Stimulated activated CD8-positive, alpha-beta memory T cell treated with anti-CD3 and anti-CD28 coated beads, Interleukin-15, amount 100 ng/mL, for 1 hour (primary cell): ENCODE measurements around the gene VAT1L.
"Not testable (repeated sequence)": the region's sequence is repeated elsewhere in the genome, so short reads cannot be mapped to it uniquely, and the experiment has no call there.

Experiments used
- DNase-seq: peaks from one replicate; pipeline ENCODE4 v3.0.0-alpha.2; 2020; ENCODE audit warnings: low read depth

Gene VAT1L

GRCh38 chr16:77913738-77914253, 125.4 kb downstream of the VAT1L start:
- DNase-seq: no peak

DNA sequence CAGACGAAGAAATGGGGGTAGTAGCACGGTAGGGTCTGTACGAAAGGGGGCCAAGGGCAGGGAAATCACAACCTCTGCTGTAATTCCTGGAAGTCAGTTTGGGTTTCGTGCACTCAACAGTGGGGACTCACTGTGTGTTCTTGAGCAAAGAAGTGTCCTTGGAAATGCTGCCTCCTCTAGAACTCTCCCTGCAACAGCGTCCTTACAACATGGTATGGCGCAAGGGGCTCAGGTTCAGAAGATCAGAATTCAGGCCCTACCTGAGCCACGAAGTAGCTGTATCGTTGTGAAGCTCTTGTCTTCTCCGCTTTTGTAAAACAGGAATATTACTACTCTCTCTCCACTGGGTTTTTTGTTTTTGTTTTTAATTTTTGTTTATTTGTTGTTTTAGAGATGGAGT, 127.7 kb downstream of the VAT1L start:
- no peak for DNase-seq

- DNase-seq: no peak
Measured at GRCh38 chr16:77917971-77918370, 129.6 kb downstream of the VAT1L start.

- DNase-seq: no peak
Measured at GRCh38 chr16:77918809-77919707, 130.7 kb downstream of the VAT1L start.

- no peak for DNase-seq
Measured at GRCh38 chr16:77919761-77920415, 131.5 kb downstream of the VAT1L start.

GRCh38 chr16:77920984-77921383, 132.6 kb downstream of the VAT1L start:
- no peak for DNase-seq

GRCh38 chr16:77922228-77922754, 133.9 kb downstream of the VAT1L start:
- DNase-seq: no peak

- DNase-seq: no peak
Measured at GRCh38 chr16:77925531-77925930, 137.2 kb downstream of the VAT1L start.

DNA sequence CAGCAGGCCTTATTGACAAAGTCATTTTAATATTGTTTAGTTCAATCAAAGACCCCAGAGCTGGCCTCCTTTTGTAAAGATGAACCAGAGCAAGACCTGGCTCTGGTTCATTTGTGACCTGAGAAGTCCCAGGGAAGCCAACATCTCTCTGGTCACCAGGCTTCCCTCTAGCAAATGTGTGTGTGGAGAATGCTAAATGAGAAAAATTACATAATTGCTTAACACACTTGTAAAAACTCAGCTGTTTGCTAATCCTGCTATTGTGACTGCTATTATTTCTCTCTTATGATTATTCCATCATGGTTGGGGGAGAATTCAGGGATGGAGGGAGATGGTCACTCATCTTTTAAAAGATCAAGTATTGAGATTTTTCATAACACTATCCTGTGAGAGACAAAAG, 139.7 kb downstream of the VAT1L start:
- no peak for DNase-seq

- DNase-seq: no peak
Measured at GRCh38 chr16:77929004-77929403, 140.6 kb downstream of the VAT1L start.

- DNase-seq: no peak
Measured at GRCh38 chr16:77931058-77931457, 142.7 kb downstream of the VAT1L start.

GRCh38 chr16:77937473-77938149, 149.2 kb downstream of the VAT1L start:
- DNase-seq: no peak

- no peak for DNase-seq
Measured at GRCh38 chr16:77938913-77939312, 150.5 kb downstream of the VAT1L start.

DNA sequence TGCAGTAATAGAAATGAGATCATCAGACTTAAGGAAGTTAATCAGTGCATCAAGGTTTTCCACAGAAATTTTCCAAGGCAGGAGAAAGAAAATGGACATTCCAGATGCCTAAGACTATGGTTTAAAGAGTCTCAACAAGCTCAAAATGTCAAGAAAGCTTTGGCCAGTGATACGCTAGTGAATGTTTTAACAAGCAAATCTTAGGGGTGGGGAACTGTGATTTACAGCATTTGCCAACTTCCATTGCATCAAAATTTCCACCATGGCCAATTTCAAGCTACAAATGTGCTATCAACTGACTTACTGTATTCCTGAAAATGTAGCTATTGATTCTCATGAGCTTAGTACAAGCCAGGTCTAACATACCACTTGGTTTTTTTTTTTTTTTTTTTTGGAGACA, 151.6 kb downstream of the VAT1L start:
- no peak for DNase-seq

DNA sequence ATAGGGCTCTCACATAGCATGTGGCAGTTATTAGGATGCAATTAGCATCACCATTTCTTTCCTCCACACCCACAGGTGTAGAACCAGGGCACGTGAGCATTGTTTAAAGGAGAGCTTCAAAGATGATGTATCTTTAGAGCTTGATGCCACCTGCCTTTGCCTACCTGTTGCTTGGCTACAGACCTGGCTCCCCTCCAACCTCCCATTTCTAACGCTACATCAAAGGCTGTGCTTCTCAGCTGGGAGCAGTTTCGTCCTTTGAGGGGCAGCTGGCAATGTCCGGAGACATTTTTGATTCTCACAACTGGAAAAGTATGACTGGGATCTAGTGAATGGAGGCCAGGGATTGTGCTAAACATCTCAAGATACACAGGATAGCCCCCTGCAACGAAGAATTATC, 155.4 kb downstream of the VAT1L start:
- DNase-seq: no peak

DNA sequence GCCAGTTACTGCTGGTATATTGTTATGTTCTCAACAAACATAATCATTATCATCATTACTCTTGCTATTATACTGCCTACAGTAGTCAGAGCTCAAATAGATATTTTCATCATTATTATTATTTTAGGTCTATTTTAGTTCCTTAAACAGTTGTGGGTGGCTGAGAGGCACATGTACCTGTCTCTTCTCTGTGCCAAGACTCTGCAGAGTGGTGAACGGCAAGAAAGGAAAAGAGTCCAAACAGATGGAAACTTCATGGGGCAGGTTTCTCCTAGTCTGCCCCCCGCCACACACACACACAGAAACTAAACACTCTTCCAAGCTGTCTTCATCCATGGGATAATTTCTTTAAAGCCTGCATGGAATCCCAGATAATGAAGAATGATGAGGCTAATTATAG, 156.3 kb downstream of the VAT1L start:
- no peak for DNase-seq

- DNase-seq: no peak
Measured at GRCh38 chr16:77945126-77945525, 156.8 kb downstream of the VAT1L start.

DNA sequence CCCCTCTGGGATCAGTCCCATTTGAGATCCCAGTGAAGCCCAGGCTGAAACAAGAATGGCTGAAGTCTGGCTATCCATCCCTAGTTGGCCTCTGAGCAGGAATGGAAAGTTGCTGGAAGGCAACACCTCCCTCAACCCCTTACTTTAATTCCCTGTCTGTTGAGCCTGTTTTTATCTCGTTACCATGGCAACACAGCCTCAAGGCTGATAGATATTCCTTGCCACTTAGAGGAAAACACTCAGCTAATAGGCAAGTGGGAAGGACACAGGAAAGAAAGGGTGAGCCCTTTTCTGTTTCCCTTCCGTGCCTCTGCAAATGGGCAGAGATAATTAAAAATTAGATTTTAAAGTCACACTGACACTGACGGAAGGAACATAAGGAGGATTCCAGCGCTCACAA, 158.5 kb downstream of the VAT1L start:
- no peak for DNase-seq

- DNase-seq: not testable (repeated sequence)
Measured at GRCh38 chr16:77947590-77947989, 159.2 kb downstream of the VAT1L start.

- no peak for DNase-seq
Measured at GRCh38 chr16:77948835-77949234, 160.5 kb downstream of the VAT1L start.

- DNase-seq: no peak
Measured at GRCh38 chr16:77949445-77949844, 161.1 kb downstream of the VAT1L start.

DNA sequence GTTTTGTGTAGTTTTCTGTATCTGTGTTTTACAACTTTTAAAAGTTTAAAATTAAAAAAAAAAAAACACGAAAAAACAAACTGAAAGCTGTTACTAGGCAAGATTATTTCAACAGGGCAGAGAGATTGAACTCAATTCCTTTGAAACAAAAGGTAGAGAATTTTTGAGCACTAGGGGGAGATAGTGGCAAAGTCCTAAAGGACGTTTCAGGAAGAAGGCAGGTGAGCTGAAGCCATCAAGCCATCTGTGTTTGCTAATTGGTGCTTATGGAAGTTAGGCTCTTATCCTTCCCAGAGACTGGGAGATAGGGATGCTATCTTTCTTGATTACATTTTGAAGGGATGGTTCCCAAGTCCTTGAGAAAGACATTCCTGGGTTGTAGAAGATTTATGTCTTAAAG, 163.4 kb downstream of the VAT1L start:
- DNase-seq: no peak
